GM19328 (cell line): ENCODE measurements around the gene SIAH2.

Experiments
- ATAC-seq: cut with Tn5 transposase; IDR thresholded peaks from one replicate; pipeline ENCODE4 v1.9.1; 2021; ENCODE audit warnings: mild to moderate bottlenecking, moderate library complexity; ENCODE audit not compliant: unreplicated experiment

SIAH2 gene

DNA sequence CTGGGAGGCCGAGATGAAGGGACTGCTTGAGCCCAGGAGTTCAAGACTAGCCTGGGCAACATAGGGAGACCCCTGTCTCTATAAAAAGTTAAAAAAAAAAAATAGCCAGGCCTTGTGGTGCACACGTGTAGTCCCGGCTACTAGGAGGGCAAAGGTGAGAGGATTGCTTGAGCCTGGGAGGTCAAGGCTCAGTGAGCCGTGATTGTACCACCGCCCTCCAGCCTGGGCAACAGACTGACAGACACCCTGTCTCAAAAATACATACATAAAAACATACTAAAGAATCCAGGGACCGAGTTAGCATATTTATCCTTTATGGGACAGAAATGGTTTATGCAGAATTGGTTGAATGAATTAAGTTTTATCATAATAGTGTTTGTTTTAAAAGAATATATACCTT lies 13.7 kb downstream of the SIAH2 start:
- no peak for ATAC-seq

DNA sequence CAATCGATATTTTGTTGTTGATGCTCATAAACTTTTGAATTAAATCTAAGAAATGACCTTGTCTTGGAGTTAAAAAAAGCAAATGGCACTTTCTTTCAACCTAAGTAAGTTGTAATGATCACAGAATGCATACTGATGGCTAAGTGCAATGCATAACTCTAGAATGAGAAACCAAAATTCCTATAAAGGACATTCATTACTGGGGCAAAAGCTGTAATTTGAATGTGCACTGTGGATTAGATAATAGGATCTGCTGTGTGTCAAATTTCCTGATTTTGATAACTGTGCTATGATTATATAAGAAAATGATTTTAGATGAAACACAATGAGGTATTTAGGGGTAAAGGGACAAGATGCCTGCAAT lies 14.3 kb downstream of the SIAH2 start:
- ATAC-seq: no peak

DNA sequence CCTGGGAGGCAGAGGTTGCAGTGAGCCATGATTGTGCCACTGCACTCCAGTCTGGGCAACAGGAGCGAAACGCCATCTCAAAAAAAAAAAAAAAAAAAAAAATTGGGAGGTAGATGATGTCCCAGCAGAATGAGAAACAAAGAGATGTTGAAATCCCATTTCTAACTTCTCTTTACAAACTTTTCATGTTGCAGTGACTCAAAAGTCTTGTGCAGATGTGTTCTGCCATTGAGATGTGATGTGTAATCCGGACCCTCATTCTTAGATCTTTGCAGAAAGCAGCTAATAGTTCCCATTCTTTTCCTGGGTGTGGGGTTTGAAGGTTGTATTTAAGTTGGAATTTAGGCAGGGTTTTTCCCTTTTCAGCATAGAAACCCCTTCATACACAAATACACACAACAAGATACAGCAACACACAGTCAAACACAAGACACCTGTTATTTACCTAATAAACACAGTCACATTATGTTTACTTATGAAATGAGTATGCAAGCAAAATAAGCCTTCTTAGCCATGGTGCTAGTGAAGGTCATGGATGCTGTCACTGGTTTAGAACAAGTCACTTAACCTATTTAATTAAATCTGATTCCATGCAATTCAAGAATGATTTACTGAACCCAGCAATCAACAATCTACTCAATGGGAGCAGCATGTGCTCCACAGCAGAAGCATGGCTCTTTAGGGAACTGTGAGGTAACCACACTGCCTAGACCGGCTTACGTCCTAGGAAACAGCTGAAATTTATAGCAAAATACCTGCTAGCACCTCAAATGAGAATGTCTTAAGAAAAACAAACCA lies 14.9 kb downstream of the SIAH2 start:
- no peak for ATAC-seq

DNA sequence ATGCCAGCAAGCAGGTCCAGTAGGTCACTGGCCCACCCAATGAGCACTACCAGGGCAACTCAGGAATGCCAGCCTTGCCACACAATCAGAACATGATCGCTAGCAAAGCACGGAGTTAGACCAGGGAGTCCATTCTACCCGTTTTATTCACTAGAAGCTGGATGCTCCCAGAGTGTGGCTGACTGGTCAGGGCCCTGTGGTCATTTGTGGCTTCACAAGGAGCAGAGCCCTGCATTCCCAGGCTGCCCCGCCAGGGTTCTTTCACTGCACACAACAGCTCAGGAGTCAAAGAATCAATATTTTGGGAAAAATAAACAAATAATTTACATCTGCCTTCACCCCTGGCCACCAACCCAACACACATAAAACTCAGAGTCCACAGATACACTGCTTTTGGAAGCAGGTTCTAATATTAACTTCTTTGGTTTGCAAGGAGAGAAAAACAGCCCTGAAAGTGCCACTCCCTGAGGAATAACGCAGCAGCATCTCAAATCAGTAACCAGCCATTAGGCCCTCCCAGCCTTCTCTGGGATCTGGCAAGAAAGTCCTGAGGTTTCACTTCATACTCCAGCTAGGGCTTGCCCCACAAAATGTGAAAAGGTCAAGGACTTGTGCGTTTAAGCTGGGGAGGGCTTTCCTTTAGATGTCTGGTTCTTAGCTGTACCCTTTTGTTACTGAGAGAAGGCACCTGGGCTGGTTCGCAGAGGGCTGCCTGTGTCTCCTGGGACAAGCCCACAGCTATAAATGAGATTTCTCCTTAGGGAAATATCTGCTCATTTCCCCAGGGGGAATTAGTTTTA lies 16.0 kb downstream of the SIAH2 start:
- no peak for ATAC-seq

DNA sequence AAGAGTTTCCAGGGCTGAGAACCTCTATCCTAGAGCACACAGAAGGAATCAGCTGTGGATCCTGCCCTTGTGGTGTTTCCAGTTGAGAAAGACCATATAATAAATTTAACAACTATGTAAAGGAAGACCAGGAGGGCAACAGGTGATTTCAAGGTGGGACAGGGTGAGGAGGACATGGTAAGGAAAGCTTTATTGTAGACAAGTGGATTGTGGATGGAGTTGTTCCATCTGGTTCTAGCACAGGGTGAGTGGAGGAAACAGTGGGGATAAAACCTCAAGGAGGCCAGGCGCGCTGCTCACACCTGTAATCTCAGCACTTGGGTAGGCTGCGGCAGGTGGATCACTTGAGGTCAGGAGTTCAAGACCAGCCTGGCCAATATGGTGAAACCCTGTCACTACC lies 17.1 kb downstream of the SIAH2 start:
- no peak for ATAC-seq

DNA sequence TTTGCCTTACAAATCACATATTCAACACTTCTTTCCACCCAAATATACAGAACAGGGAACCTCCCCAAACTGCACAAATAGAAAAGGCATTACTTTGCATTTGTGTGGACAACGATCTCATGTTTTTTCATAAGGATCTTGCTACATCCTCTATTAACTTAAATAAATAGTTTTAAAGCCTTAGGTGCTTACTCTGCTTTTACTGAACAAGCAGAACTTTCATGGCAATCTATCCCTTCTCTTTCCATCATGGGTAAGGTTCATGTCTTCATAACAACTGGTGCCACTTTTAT lies 18.1 kb downstream of the SIAH2 start:
- ATAC-seq: no peak

DNA sequence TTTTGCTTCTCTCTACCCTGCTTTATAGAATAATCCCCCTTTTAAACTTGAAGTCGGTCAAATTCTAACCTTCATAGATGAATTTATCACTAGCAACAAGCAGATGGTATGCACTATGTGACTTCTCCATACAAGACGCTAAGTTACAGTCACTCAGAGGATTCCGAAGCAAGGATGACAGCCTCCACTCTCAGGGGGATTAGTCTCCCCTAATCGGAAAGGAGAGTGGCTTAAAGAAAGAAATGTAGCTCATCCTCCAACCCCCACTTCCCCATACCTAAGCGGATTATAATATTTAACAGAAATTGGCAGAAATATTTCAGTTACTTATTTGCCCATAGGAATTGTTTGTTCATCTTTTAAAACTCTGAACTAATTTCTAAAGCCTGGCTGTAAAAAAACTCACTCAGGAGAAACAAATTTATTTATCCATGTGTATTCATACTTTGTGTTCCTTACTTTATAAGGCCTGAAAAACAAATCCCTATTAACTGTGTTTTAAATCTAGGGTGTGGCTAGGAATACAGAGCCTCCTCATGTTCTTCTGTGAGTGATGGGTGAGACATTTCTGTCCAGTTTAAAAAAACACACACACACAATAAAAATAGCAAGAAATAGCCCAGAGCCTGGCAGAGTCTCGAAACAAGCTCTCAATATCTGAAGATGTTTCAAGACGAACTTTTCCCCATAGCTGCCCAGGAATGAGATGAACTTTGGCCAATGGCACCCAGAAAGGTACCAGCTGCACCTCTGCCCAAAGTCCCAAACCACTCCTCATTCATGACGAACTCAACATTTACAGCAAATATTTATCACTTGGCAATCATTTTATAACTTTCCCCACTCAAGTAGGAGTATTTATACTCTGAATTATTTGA lies 18.7 kb downstream of the SIAH2 start:
- ATAC-seq: no peak

DNA sequence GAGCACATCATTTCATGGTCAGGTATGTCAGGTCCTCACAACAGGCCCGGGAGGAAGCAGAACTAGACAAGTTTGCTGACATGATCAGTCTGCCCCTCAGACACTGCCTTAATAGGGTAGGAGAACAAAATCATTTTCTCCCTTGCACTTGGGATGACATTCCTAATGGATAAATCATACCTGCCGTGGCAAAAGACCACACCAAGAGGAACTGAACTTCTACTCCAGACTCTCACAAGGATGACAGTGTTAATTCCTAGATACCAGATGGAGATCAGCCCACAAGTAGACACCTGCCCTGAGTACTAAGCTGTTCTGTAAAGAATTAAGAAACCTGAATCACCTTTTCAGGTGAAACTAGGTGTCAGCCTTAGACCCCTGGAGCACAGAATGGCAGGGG lies 19.5 kb downstream of the SIAH2 start:
- no peak for ATAC-seq

DNA sequence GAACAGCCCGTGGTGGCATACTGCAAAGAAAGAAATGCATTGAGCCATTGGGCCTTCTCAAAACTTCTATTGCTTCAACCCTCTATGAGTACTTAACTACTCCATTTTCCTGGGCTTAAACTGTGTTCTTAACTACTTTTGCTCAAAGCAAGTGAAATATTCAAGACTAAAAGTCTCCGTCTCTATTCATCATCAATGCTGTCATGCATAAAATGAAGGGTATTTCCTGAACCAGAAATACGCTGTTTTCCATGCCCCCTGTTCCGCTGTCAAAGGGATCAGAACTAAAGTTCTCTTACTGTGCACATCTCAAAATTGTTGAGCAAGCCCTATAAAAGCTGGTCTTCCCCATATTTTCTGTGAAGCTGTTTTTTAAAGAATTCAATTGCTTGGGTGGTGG lies 20.3 kb downstream of the SIAH2 start:
- no peak for ATAC-seq

DNA sequence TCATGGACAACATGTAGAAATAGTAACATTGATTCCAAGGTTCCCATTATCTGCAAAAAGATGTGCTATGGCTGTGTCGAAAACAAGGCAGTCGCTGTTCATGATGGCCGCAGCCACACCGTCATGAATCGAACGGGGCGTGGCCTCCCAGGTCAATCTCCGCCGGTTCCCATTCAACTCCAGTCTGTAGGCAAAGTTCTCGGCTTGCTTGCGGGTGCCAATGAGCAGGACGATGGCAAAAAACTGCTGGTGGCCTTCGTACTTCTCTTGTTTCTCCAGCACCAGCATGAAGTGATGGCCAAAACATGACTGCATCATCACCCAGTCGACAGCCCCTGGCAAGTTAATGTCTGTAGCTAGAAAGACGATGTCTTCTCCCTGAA lies 20.8 kb downstream of the SIAH2 start:
- ATAC-seq: no peak

DNA sequence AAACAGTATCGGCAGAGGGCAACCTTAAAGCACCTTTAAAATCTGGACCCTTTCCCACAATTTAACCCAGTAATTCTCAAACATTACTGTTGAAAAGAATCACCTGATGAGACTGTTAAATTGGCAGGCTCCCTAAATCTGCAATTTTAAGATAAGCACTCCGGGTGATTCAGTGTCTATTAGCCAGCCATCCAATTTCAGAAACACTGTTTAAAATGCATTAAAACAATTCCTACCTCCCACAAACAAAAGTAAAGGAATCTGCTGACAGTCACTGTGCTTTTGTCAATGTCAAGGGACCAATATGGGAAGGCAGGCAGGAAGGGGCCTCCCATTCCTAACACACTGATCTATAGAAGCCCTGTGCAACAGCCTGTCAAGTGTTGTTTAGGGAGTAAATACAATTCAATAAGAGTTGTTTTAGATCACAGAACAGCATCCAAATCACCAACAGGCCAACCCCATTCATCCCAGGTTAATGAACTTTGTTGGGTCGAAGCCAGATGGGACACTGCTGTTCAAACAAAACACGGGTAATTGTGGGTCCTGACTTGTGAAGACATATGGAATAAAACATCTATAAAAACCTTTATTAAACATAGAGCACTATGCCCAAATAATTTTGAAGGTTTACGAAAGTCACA lies 21.4 kb downstream of the SIAH2 start:
- ATAC-seq: no peak

DNA sequence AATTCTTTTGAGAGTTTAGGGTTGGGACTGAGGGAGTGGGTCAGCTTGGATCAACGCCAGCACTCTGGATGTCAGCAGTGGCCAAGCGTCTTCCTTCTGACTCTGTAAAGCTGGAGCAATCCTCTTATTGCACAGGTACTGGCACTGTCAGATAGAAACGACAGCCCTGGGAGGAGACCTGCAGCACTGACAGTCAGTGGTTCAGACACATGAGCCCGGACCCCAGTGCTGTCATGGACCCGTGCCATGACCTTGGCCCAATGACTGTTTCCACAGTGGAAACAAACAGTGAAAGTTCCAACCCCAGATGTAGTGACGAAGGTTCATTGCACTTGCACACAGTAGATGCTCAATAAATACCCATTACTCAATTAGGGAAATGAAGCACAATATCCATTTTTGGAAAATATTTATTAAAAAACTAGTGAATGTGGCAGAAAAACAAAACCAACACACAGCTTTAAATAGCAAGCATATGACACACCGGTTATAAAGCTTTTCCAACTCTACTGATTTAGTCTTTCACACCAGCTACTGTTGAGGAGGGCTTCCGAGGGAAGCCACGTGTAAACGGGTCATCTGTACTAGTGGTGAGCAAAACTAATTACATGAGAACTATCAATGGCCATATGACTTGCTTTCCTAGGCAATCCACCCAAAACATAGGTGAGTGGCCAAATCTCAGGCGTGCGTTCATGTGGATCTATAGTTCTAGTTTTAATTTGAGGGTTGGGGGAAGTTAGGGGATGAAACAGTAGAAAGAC lies 22.1 kb downstream of the SIAH2 start:
- ATAC-seq: no peak

DNA sequence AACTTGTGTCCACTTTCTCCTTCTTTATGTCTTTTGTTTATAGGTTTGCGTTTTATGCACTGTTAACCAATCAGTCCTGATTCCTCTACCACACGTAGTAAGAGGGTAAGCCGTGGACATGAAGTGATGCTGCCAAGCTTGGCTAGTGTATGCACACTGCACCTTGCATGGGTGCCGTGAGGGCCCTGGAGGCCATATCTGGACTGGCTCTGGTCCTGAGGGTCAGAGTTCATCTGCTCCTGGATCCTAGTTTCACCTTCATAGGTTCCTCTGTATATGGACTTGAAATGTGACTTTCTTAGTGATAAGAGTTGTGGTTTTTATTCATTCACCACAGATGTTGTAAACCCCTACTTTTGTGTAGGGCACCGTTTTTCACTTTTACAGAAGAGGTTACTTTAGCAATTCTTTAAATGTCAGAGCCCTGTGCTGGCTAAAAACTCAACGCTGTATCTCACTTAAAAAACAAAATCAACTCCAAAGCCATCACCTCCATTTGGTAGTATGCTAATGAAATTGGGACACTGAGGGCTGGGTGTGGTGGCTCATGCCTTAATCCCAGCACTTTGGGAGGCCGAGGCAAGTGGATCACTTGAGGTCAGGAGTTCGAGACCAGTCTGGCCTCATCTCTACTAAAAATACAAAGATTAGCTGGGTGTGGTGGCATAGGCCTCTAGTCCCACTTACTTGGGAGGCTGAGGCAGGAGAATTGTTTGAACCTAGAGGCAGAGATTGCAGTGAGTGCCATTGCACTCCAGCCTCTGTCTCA lies 22.9 kb downstream of the SIAH2 start:
- ATAC-seq: no peak

DNA sequence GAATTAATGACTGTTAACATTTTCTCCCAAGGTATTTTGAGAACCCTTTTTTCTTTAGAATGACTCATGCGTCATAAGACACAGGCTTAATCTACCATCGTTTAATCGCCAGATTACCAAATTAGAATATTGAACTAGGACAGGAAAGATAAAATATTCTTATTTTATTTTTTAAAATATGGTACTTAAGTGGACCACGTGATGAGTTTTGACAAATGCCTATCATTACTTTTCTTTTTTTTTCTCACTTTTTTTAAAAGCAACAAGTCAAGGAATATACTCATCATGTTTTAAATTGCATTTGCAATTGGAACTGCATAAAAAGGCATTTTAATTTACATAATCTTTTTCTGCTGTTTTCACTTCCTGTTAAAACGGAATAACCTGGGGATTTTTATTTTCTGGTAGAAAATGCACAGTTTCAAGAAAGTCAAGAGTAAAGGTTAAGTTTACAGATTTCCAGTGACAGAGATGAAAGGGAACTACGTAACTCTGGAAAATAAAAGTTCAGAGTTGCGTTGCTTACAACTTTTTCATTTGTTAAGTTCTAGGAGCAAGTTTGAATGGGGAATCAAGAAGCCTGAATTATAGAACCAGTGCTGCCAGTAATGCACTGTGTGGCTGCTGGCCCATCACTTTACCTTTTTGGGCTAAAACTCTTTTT lies 23.6 kb downstream of the SIAH2 start:
- no peak for ATAC-seq

DNA sequence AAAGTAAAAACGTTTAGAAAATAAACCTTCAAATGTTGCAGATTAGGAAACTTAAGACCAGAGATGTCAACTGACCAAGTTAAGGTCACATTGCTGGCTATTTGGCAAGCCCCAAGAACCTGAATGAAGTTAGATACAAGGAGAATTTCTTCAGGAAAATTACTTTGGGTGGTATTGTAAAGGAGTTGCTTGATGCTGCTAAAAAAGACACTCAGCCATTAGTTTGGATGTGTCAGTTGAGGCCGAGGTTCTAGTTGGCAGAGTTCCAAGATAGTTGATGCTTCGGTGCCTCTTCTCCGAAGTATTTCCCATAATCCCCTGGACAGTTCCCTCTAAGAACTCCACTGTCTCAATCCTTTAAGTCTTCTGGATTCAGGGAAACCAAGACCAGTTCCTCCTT lies 24.3 kb downstream of the SIAH2 start:
- no peak for ATAC-seq

DNA sequence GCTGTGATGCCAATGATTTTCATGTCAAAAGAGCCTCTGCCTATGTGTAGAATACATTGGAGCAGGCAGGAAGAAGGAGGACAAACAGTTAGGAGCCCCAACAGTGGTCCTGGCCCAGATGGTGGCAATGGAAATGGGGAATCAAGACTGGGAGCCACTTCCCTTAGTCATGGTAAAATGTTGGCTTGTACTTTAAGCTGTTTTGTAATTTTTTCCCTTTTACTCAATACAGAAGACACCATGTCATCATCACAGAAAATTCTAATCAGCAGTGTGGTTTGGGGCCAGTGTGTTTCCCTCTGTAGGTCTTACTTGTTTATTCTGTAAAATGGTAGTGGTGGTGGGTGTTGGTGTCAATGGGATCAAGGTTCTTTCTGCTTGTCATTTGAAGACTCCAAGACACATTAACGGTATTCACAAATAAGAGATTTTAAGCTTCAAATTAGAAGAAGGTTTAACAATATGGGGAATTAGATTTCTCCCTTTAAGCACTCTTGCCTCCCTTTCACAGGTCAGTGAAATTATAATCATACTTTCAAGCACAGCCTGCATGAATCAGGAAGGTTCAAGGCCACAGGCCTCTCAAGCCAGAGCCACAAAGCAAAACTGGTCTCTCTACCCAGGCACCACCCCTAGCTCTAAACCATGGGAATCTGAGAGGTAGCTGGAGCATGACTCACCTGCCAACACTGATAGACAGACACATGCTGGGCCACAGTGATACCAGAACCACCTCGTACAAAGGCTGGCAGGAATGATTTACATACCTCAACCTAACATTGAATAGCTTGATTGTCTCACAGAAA lies 24.9 kb downstream of the SIAH2 start:
- no peak for ATAC-seq

DNA sequence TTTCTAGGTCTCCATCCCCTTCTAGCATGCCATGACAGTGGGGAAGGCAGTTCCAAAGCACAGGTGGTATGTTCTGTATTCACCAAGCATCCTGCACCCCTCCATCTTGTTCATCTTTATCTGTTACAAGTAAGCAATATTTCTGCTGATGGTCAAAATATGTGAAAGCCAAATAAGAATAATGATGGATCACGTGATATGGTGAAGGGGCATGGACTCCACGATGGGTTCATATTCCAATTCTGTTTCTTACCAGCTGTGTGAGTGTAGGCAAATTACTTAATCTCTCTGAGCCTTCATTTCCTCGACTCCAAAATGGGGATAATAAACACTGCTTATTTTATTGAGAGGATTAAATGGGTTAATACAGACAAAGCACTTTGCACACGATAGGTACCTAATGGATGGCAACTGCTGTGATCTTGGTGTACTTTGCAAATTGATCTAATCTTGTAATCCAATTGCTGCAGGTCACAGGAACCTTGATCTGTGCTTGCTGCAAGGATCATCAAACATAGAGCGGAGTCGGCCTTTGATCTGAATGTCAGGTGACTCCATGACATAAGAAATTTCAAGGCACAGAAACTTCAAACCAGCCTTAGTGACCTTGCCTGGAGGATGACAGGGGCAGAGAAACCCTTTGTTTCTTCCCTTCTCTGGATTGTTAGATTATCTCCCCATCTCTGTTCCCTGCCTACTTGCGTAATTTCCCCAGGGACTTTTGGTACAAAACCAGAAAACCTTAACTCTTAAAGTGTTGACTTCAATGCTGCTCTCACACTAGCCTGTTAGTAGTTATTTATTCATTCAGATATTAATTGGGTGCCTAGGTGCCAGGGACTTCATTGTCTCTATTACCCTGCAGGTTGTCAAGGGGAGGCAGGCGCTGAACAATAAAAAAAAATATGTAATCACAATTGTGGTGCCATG lies 25.8 kb downstream of the SIAH2 start:
- ATAC-seq: no peak
